ENCODE measurements around the gene STX8.
"Not testable (repeated sequence)": the region's sequence is repeated elsewhere in the genome, so short reads cannot be mapped to it uniquely, and the experiment has no call there.

Gene STX8

DNA sequence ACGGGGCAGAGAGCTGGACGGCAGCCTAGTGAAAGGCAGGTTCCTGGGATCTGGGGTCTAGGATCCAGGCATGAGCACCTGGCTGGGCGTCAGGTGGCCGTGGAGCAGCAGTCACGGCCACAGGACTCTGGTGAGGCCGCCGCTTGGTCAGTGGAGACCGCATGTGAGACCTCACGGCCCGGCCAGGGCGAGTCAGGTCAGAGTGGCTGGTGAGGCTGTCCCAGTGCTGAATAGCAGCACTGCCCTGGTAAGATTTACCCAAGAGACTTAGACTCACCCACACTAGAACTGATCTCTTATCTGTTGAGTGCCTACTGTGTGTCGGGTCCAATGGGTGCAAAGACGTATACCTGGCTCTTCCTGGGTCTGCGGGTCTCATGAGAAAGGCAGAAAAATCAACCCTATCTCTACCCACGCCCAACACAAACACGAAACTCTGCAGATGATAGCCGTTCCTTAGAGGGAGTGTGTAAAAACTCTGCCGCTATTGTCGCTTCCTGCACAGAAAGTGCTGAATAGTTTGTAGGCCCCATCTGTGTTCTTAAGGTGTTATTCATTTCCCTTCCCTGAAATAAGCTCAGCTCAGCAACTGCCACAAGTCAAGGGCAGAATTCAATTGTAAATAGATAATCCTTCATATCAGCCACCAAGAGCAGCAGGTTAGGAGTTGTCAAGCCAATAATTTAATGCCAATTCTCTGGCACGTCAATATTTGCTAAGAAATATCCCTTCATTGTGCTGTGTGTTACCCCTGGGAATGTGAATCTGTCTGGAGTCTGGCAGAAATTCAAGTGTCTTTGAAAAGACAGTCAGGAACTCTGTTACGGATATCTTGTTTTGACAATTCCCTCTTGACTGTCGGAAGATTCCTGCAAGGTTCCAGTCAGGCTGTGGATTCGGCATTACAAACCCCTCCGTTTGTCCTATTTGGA lies 314.3 kb downstream of the STX8 start:
- DNase-seq (ENCODE audit: low spot score), result no peak

DNA sequence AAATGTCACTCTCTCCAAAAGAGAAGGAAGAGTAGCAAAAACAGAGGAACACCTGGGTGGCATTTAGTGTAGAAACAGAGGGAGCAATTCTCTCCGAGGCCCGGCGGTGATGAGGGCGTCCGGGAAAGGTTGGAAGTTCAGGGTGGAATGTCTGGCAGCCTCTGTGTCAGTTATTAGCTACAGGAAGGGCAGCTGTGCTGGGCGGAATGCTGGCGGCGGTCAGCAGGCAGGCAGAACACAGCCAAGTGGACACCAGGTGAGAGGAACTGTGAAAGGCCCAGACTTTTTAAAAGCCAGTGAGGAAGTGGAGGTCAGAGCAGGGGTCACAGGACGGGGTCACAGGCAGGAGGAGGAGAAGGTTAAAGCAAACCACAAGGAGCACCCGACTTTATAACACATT lies 316.2 kb downstream of the STX8 start:
- DNase-seq (ENCODE audit: low spot score), result no peak

DNA sequence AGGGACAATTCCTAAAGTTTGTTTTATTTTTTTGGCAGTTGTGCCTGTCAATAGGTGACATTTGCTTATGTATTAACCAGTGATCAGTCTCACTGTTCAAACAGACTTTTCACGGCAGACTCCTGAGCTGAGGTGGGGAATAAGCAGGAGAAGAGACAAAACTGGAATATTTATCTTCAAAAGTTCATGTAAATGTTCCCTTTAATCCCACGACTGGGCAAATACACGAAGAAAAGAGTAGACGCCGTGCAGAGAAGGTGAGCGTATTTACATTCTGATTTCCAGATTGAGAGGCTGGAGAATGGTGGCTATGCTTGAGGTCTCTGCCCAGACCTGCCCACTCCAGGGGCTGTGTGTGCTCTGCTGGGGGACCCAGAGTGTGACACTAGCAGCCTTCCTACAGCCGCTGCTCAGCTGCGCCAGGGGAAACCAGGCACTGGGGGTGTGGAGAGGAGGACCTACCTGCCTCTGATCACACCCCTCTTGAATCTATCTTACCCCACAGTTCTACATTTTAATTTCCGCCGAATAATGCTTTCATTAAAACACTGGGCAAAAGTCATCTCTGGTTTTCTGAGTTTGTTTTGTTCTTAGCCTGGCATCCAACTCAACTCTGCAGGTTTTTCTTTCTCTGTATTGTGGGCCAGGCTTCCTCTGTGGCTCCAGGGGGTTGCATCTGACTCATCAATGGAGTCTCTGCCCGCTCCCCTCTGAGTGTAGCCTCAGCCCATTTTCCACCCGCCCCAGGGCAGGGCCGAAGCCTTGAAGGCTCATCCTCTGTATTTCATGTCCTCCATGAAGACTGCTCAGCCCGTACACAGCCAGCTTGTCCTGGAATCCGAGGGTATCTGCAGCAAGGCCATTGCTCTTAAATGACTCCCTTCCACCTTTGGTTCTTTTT lies 317.3 kb downstream of the STX8 start:
- no peak for DNase-seq (ENCODE audit: low spot score)

DNA sequence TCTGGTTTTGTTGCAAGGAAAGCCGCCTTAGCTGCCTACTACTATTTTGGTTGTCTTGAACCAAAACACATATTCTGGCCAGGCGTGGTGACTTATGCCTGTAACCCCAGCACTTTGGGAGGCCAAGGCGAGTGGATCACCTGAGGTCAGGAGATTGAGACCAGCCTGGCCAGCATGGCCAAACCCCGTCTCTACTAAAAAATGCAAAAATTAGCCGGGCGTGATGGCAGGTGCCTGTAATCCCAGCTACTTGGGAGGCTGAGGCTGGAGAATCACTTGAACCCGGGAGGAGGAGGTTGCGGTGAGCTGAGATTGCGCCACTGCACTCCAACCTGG lies 318.0 kb downstream of the STX8 start:
- DNase-seq (ENCODE audit: low spot score), result not testable (repeated sequence)

DNA sequence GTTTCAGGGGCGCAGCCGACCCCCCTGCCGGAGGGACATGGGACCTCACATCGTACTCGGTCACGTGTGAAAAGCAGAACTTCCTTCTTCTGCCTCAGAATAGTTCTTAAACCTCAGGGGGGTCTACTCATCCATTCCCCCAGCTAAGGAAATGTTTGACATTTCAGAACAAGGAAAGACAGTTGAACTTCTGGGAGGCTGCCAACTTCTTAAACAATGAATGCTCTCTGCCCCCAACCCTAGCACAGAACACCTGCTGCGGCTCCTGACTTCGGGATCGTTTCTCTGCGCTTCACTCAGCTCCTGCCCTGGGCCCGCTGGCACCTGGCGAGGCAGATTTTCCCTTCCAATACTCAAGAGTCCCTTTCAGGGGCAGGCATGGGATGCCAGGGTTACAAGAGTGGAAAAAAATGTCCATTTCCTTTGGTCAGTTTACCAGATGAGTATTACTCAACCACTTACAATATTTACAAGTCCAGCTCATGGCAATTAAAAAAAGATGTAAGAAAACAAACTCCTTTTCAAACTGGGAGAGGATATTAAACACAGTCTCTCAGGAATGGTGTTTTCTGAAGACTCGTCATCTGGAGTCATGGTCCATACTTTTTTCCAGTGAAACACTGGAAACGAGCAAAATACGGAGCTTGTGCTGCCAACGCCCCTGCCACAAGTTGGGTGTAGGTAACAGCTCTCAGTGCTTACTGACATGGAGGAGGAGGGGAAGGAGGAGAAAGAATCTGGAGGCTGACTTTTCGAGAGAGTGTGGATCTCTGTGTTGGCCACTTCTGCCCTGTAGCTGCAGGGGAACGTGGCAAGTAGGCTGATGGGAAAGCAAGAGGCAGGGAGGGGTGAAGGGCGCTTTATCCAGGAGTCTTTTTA lies 318.6 kb downstream of the STX8 start:
- no peak for DNase-seq (ENCODE audit: low spot score)

DNA sequence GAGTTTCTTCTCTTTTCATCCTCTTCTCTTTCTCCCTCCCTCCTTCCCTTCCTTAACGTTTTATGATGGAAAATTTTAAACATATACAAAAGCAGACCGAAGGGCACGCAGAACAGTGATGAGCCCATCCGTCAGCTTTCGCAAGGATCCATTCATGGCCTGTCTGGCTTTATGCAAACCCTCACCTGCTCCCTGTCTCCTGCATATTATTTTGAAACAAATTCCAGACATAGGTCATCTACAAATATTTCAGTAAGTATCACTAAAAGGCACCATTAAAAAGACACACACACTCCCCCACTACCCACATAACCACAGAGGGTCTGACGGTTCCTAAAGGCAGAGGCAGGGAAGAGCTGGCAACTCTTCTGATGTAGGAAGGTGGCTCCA lies 319.3 kb downstream of the STX8 start:
- no peak for DNase-seq (ENCODE audit: low spot score)

DNA sequence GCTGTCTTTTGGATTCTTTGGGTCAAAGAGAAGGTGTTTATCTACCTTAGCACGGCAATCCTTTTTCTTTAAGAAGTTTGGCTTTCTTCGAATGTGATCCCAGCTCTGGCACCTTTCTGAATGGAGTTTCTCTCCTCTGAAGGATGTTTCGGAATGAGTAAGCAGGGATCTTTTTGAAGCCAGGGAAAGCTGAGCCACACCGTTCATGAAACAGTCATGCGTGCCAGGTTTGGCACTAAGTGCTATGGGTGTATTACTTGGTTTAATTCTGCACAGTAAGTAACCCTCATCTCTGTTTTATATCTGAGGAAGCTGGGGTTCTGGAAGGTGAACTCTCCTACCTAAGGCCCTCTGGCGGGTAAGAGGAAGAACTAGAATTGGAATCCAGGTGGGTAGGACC lies 319.8 kb downstream of the STX8 start:
- DNase-seq (ENCODE audit: low spot score), result no peak

DNA sequence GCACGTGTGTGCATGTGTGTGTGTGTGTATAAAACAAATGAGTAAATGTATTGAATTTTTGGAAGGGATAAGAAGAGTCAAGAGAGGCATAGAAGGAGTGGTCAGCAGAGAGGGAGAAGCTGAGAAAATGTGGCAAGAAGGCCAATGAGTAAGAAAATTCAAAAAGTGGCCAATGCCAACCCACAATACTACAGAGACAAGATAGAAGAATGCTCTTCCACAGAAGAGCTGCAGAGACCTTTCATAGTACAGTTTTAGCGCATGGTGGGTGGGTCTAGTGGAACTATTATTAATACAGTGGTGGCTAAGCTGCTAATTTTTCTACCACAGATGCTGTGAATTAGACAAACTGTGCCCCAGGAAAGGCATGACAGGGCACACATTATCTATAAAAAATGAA lies 320.8 kb downstream of the STX8 start:
- no peak for DNase-seq (ENCODE audit: low spot score)

DNA sequence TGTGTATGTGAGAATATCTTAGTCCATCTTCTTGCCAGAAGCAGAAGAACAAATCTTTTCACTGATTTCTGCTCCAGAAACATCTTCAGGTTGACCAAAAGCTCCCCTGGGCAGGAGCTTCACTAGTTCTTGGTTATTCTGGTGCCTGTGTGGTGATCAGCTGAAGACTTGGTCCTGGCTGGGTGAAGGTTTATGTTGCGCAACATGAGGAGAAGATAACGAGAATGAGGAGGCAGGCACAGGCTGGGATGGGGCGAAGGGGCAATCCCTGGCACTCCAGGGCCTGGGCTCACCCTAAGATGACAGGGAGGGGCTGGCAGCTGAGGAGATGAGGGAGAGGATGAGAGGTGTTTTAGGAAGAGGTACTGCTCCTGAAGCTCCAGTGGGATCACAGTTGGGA lies 322.3 kb downstream of the STX8 start:
- DNase-seq (ENCODE audit: low spot score), result no peak

DNA sequence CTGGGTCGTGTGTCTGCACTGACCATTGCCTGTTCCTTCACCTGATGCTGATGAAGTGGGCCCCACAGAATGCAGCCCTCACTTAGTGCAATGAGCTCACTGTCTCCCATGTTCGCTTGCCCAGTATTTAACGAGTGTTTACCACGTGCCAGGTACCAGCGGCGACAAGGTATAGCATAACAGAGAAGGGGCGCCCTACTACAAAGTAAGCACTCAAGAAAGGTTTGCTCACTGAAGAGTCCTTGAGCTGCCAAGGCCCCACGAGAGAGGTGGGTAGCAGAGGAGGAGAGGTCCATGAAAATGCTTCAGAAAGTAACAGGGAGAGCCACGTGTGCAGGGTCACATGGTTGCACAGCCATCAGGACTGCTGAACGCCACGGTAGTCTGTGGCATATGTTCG lies 324.3 kb downstream of the STX8 start:
- no peak for DNase-seq (ENCODE audit: low spot score)

DNA sequence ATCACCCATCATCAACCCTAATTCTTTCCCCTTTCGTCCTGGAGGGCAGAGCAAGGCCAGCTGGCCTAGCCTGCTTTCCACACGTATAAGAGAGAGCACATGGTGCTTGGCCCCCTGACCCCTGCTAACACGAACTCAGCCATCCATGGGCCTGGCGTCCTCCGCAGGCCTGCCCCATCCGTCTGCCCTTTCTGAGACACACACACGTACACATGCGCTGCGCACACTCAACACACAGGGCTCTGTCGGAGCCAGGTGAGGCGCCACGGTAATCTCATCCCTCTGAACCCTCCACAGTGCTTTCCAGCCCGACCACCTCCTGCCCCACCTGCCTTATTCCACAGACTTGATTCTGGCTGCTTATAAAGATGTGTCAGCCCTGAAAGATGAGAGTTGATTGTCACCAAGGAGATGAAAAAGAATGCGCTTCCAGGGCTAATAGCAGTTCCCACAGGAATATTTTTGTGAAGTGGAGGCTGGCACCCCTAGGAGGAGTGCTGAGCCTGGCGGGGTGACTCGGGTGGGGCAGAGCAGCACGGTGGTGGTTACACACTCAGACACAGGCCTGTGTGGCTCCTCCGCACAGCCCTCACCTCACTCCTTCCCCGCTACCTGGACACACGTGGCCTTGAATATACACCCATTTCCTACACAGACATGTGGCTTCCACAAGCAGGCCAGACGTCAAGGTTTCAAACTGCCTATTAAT lies 326.2 kb downstream of the STX8 start:
- no peak for DNase-seq (ENCODE audit: low spot score)

DNA sequence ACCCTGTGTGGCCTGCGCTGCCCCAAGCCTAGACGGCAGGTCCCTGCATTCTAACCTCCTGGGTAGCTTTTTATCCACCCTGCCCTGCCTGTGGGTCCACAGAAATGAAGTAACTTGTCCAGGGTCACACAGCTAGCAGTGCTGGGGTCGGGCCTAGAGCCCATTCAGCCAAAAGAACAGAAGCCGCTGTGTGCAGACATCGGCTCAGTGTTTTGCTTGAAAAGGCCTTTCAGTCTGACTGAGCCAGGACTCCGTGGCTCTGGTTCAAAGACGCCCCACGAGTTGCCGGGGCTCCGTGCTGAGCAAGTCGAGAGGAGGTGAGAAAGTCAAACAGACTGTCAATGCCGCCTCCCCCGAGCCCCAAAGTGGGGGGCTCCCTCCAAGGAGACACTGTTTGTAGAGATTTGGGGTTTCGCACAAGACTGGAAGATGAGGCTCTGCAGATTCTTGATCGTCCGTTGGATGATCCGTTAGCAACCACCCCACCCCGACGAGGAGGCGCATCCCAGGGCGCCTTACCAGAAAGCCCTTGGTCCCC lies 328.1 kb downstream of the STX8 start:
- no peak for DNase-seq (ENCODE audit: low spot score)

DNA sequence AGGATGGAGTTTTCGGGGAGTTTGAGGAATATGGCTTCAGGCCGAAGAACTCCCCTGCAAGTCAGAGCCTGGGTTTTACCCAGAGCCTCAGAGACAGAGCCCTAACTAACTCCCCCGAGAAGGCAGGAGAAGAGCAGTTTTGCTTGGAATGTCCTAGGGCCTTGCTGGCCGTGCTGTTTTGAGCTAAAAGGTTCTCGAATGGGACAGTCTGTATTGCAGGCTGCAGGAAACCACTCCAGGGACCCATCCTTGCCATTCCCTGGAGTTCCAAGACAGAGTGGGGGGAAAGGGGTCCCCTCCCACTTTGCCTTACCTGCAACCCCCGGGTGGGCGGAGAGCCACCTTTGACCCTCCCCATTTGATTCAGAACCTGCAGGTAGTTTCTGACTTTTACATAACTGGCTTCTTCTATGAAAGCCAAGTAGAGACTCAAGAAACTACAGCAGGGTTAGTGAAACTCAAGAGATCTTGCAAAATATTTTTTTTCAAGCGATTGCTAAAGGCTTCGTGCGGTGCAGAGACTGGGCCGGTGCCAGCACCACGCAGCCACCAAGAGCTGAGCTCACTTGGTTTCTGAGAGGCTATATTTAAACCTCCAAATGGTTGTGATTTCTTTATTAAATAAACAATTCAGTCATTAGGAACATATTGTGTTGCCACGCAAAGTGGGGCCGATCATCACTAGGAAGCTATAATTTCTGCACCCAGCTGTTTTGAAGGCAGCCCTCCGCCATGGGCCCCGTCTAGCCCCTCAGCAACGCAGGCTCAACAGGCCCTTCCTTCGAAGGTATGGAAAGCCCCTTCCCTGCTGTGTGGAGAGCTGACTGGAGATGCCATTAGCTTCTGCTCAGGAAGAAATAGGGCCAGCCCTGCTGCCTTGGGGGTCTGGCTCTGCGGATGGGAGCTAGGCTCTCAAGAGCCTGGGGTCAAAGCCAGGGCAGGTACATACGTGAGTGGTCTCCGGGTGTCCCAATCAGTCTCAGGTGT lies 331.3 kb downstream of the STX8 start:
- no peak for DNase-seq (ENCODE audit: low spot score)

DNA sequence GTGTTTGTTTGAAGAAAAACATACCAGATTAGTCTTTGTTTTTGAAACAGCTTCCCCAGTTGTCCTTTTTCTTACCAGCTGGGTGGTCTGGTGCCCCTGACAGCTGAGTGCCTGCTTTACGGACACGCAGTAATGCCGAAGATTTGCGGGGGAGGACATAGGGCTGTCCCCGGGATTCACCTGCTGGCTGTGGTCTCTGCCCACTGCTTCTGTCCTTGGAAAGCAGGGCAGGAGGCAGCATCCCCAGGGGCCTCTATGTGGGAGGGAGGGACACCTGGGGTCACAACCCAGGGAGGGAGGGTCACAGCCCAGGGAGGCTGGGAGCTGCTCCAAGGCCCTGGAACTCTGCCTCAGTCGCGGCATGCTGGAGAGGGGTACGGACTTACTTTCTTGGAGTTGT lies 332.6 kb downstream of the STX8 start:
- no peak for DNase-seq (ENCODE audit: low spot score)

DNA sequence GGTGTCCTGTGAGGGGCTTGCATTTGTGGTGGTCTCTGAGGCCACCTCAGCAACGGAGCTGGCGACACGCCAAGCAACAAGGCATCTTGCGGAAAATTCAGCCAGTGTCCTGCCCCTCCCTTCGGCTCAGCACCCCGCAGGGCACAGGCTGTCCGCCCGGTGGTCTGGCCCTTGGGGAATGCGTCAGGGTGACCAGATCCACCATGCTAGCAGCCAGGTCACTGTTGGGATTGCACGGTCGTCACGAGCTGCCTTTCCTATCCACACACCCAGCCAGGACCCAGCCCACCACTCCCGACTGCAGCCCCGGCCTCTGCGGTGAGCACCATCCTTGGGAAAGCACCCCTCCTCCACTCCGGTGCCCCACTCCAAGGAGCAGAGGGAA lies 333.1 kb downstream of the STX8 start:
- DNase-seq (ENCODE audit: low spot score), result no peak

DNA sequence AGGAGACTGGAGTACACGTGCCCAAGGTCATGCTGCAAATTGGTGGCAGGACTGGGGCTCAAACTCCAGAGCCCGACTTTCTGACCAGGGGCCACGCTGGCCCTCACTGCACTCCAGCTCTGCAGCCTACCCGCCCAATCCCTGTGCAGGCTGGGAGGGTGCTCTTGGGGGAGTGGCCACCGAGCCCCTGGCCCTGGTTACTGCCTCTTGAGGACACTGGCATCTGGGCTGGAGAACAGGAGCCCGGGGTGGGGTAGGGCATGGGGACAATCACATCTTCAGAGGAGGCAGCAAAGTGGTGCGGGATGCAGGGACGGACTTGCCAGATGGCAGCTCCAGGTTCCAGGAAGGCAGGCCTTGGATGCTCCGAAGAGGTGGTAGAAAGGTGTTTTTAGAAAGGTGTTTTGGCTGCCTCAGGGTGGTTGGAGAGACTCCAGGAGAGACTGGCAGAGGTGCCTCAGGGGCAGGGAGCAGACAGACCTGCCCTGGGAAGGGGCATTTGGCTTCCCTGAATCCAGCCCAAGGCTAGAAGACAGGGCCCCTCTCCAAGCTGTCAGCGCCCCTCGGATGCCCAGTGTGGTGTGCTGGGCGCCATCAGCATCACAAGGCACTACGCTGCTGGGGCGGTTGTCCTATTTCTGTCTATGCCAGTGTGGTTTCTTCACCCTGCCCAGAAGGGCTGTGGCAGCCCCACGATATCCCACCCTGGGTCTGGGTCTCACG lies 333.7 kb downstream of the STX8 start:
- no peak for DNase-seq (ENCODE audit: low spot score)

DNA sequence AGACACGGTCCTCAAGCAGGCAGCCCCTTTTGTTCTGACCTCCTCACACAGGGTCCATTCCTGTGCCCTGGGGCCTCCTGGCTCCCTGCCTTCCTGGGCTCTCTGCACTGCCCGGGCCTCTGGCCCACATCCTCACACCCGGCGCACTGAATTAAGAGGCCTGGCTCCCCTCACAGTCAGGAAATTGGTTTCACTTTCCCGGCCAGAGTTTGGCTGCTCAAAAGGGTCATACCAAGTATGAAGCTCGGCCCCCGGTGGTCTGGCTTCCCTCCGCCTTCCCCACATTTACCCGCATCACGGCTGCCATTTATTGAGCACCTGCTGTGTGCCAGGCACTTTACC lies 334.3 kb downstream of the STX8 start:
- no peak for DNase-seq (ENCODE audit: low spot score)

DNA sequence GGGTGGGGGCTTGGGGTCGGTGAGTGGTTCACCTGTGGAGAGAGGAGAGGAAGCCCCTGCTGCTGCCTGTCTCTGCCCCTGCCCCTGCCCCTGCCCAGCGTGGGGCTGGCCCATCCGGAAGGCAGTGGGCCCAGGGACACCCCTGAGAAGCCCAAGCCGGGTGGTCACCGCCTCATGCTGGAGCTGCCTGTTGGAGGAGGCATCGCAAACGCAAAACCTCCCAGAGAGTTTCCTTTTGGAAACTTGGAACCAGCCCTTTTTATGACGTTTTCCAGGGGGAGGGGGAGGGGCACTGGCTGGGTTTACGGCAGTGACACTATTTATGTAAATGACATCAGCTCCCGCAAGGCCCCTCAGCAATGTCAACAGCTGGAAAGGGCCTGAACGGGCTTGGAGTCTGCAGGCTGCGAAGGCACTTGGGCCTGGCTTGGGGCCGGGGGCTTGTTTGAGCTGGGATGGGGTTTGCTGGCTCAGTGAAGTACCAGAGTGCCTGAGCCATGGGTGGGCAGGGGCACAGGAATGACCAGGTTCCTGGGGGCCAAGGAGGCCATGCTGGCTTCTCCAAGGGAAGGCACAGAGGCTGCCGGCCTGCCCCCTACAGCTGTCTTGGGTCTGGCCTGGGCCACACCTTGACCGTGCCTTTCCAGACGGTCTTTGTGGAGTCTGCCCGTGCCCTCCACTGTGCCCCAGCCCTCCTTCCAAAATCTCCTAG lies 334.8 kb downstream of the STX8 start:
- DNase-seq (ENCODE audit: low spot score), result no peak

All from RKO (cell line).